Breast epithelium (tissue), 3 donors: Measurements from ENCODE around the gene SUMO4.

Source experiments
- CTCF ChIP-seq, 3 donors: fragments of 450-650 bp; IDR thresholded peaks; one replicate each; pipeline ENCODE4 v1.5.1; 2016 to 2017; ENCODE audit warnings: antibody characterized with exemption in 3 of 3, mild to moderate bottlenecking in 3 of 3, moderate library complexity in 3 of 3
- POLR2A ChIP-seq: fragments of 450-650 bp; IDR thresholded peaks from one replicate; pipeline ENCODE4 v1.6.1; 2016; ENCODE audit warnings: antibody characterized with exemption, mild to moderate bottlenecking, moderate library complexity
- POLR2AphosphoS5 ChIP-seq, 3 donors: sonication (generic); formaldehyde crosslinking; IDR thresholded peaks; one replicate each; pipeline ENCODE4 v1.6.1; 2017; ENCODE audit warnings: antibody characterized with exemption in 3 of 3

GRCh38 chr6:149354009-149354408 is 46.1 kb upstream of the SUMO4 start:
- TF ChIP-seq CTCF (IDR thresholded peaks at IDR 0.05) (no peak), POLR2A (no peak), POLR2AphosphoS5 (IDR thresholded peaks at IDR 0.05) (no peak)
